ENCODE measurements around the gene CXXC4. TPM values are rescaled to one million over a fixed set of nuclear protein-coding genes. Genes with fewer than 3 reads are reported as not detected.

The CXXC4 gene
- total RNA-seq, 1 experiment from 2014 or later = 0.59 TPM

DNA sequence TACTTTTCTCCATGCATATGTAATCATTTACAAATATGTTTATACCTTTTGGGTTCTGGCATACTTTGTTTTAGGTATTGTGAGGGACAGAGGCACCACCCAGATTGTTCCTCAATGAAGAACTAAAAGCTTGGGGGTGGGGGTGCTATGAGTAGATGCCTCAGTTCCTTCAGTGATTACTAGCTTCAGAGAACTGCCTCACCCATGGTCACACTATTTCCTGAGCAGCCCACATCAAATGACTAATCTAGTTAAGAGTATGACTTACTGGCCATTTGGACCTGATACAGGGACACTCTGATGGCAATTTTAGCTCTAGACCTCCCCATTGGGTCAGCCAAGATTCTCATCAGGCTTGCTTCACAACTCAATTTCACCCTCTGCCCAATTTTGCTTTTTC is 22.2 kb upstream of the CXXC4 start:
- no TSS peak for BruUV-seq (replicated peaks)
- in situ Hi-C loops (cut with HindIII; ENCODE audit: low pct_unique_long_range_greater_than_20kb, low sequenced_read_pairs) (no loop called here), intact Hi-C loops (cut with micrococcal nuclease; ENCODE audit: unreplicated experiment) (no loop called here)
- TF ChIP-seq POLR2AphosphoS5 (IDR thresholded peaks at IDR 0.05; ENCODE audit: low read depth, low read length) (no peak), SIN3A (IDR thresholded peaks at IDR 0.05; ENCODE audit: borderline replicate concordance, insufficient read depth, low read depth, low read length) (no peak), TCF7L2 (IDR thresholded peaks at IDR 0.05; ENCODE audit: low read depth, low read length) (no peak)
- TF ChIP-seq, protein P1, sequence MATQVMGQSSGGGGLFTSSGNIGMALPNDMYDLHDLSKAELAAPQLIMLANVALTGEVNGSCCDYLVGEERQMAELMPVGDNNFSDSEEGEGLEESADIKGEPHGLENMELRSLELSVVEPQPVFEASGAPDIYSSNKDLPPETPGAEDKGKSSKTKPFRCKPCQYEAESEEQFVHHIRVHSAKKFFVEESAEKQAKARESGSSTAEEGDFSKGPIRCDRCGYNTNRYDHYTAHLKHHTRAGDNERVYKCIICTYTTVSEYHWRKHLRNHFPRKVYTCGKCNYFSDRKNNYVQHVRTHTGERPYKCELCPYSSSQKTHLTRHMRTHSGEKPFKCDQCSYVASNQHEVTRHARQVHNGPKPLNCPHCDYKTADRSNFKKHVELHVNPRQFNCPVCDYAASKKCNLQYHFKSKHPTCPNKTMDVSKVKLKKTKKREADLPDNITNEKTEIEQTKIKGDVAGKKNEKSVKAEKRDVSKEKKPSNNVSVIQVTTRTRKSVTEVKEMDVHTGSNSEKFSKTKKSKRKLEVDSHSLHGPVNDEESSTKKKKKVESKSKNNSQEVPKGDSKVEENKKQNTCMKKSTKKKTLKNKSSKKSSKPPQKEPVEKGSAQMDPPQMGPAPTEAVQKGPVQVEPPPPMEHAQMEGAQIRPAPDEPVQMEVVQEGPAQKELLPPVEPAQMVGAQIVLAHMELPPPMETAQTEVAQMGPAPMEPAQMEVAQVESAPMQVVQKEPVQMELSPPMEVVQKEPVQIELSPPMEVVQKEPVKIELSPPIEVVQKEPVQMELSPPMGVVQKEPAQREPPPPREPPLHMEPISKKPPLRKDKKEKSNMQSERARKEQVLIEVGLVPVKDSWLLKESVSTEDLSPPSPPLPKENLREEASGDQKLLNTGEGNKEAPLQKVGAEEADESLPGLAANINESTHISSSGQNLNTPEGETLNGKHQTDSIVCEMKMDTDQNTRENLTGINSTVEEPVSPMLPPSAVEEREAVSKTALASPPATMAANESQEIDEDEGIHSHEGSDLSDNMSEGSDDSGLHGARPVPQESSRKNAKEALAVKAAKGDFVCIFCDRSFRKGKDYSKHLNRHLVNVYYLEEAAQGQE (IDR thresholded peaks at IDR 0.05; ENCODE audit: insufficient read depth in 1 of 2, low read depth in 2 of 2, low read length in 1 of 2) = no peak
- TF ChIP-seq, protein P2, sequence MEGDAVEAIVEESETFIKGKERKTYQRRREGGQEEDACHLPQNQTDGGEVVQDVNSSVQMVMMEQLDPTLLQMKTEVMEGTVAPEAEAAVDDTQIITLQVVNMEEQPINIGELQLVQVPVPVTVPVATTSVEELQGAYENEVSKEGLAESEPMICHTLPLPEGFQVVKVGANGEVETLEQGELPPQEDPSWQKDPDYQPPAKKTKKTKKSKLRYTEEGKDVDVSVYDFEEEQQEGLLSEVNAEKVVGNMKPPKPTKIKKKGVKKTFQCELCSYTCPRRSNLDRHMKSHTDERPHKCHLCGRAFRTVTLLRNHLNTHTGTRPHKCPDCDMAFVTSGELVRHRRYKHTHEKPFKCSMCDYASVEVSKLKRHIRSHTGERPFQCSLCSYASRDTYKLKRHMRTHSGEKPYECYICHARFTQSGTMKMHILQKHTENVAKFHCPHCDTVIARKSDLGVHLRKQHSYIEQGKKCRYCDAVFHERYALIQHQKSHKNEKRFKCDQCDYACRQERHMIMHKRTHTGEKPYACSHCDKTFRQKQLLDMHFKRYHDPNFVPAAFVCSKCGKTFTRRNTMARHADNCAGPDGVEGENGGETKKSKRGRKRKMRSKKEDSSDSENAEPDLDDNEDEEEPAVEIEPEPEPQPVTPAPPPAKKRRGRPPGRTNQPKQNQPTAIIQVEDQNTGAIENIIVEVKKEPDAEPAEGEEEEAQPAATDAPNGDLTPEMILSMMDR (IDR thresholded peaks at IDR 0.05) = no peak
- DNase-seq (ENCODE audit: low read depth, low spot score) (no peak), ATAC-seq (no peak)
- H3K36me3 ChIP-seq (ENCODE audit: control insufficient read depth, insufficient read depth, low read length) = no peaks in the 10 kb centered on the region
- CTCF ChIA-PET = no interaction called here
- H3K9me3 ChIP-seq (ENCODE audit: control insufficient read depth, insufficient read depth, low read depth, low read length) = no peaks in the 10 kb centered on the region
- POLR2A ChIA-PET = no interaction called here
- no peak overlapping the region for H3K27ac ChIP-seq (ENCODE audit: low read length)
- H3K27me3 ChIP-seq (ENCODE audit: control insufficient read depth, insufficient read depth, low read length) = no peaks in the 10 kb centered on the region
- H3K4me3 ChIP-seq (ENCODE audit: low read depth in 2 of 2, low read length in 2 of 2) = no peak overlapping the region
- H3K4me1 ChIP-seq (ENCODE audit: control insufficient read depth, insufficient read depth, low read length) = no peaks in the 10 kb centered on the region

DNA sequence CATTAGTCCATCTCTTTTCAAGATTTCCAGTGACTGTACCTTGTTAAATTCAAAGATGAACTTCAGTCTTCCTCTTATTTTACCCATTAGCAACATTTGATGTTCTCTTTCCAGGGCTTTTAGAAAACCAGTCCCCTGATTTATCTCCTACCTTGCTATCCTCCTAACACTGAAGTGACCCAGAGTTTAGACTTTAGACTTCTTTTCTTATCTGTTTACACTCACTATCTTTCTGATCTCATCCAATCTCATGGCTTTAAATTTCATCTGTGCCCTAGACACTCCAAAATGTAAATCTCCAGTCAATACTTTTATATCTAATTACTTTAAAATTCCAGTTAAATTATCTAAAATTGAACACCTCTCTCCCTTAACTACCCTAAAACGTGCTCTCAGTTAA is 13.5 kb upstream of the CXXC4 start:
- no peak for DNase-seq (ENCODE audit: low read depth, low spot score)
- no peaks in the 10 kb centered on the region for H3K4me1 ChIP-seq (ENCODE audit: control insufficient read depth, insufficient read depth, low read length)
- no peak overlapping the region for H3K4me3 ChIP-seq (ENCODE audit: low read depth in 2 of 2, low read length in 2 of 2)
- no TSS peak for BruUV-seq (replicated peaks)
- H3K27ac ChIP-seq (ENCODE audit: low read length) = no peak overlapping the region
- no peaks in the 10 kb centered on the region for H3K9me3 ChIP-seq (ENCODE audit: control insufficient read depth, insufficient read depth, low read depth, low read length)
- in situ Hi-C loops (cut with HindIII; ENCODE audit: low pct_unique_long_range_greater_than_20kb, low sequenced_read_pairs) (no loop called here), intact Hi-C loops (cut with micrococcal nuclease; ENCODE audit: unreplicated experiment) (no loop called here)
- no peaks in the 10 kb centered on the region for H3K27me3 ChIP-seq (ENCODE audit: control insufficient read depth, insufficient read depth, low read length)
- ATAC-seq = no peak
- H3K36me3 ChIP-seq (ENCODE audit: control insufficient read depth, insufficient read depth, low read length) = no peaks in the 10 kb centered on the region
- CTCF ChIA-PET = no interaction called here
- TF ChIP-seq, protein P1 (IDR thresholded peaks at IDR 0.05; ENCODE audit: insufficient read depth in 1 of 2, low read depth in 2 of 2, low read length in 1 of 2) = no peak
- TF ChIP-seq TCF7L2 (IDR thresholded peaks at IDR 0.05; ENCODE audit: low read depth, low read length) = no peak
- TF ChIP-seq POLR2AphosphoS5 (IDR thresholded peaks at IDR 0.05; ENCODE audit: low read depth, low read length) = no peak
- POLR2A ChIA-PET = no interaction called here
